Measurements from ENCODE around the gene PROM1. TPM values are rescaled to one million over a fixed set of nuclear protein-coding genes. Genes with fewer than 3 reads are reported as not detected.

Gene PROM1
- total and polyA plus RNA-seq, 9 of the 15 experiments (the other 6 are each of a cell fraction or from before 2014, with no cell fraction given), result 0.05 TPM; not detected in 8

DNA sequence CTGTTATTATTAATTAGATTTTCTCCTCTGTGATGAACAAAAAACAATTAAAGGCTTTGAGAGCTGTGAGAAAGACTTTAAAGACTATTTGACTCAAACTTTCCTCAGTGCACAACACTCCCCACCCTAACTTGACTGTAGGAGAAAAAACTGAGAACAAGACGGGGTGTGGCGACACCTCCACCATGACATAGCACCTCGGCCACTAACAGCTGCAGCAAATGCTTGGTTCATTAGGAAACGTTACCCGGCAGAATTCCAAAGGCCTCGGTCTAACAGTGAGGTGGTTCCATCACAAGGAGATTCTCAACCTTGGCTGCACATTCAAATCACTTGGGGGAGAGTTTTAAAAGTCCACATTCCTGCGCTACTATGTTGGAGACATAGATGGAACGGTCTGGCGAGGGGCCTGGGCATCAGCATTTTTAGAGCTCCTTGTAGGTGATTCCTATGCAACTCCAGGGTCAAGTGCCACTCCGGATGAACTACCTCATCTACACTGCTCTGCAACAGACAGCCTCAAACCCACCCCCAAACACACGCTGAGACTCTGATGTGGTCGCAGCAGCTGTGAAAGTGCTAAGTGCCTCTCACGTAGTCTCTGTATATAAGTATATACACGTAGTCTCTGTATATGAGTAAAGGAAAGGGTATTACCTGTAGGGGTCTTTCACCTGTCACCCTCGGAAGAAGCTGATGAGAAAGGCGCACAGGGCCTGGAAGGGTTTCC lies 121.9 kb downstream of the PROM1 start:
- FAIRE-seq, result no peak
- no peak for TF ChIP-seq ZNF830 (CRISPR knock-in tag; IDR thresholded peaks at IDR 0.05)
- no peak for TF ChIP-seq ZBED1 (IDR thresholded peaks at IDR 0.05)
- no peak for TF ChIP-seq SETDB1 (IDR thresholded peaks at IDR 0.05; ENCODE audit: low read length)
- no peak for TF ChIP-seq SLC30A9 (CRISPR knock-in tag; IDR thresholded peaks at IDR 0.05)
- TF ChIP-seq CEBPB (tag; IDR thresholded peaks at IDR 0.05), result no peak
- TF ChIP-seq HOXB6 (CRISPR knock-in tag; IDR thresholded peaks at IDR 0.05; ENCODE audit: borderline replicate concordance), result no peak
- TF ChIP-seq, protein P1, sequence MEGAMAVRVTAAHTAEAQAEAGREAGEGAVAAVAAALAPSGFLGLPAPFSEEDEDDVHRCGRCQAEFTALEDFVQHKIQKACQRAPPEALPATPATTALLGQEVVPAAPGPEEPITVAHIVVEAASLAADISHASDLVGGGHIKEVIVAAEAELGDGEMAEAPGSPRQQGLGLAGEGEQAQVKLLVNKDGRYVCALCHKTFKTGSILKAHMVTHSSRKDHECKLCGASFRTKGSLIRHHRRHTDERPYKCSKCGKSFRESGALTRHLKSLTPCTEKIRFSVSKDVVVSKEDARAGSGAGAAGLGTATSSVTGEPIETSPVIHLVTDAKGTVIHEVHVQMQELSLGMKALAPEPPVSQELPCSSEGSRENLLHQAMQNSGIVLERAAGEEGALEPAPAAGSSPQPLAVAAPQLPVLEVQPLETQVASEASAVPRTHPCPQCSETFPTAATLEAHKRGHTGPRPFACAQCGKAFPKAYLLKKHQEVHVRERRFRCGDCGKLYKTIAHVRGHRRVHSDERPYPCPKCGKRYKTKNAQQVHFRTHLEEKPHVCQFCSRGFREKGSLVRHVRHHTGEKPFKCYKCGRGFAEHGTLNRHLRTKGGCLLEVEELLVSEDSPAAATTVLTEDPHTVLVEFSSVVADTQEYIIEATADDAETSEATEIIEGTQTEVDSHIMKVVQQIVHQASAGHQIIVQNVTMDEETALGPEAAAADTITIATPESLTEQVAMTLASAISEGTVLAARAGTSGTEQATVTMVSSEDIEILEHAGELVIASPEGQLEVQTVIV (CRISPR knock-in tag; IDR thresholded peaks at IDR 0.05; ENCODE audit: borderline replicate concordance), result no peak
- TF ChIP-seq, protein P2, sequence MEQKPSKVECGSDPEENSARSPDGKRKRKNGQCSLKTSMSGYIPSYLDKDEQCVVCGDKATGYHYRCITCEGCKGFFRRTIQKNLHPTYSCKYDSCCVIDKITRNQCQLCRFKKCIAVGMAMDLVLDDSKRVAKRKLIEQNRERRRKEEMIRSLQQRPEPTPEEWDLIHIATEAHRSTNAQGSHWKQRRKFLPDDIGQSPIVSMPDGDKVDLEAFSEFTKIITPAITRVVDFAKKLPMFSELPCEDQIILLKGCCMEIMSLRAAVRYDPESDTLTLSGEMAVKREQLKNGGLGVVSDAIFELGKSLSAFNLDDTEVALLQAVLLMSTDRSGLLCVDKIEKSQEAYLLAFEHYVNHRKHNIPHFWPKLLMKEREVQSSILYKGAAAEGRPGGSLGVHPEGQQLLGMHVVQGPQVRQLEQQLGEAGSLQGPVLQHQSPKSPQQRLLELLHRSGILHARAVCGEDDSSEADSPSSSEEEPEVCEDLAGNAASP (IDR thresholded peaks at IDR 0.05), result no peak
- TF ChIP-seq MAZ (CRISPR knock-in tag; conservative IDR thresholded peaks at IDR 0.05 in 1 of 2, IDR thresholded peaks at IDR 0.05 in 1 of 2), result no peak
- no peak for TF ChIP-seq NFRKB (IDR thresholded peaks at IDR 0.05; ENCODE audit: low read depth)
- no peak for TF ChIP-seq NFIC (IDR thresholded peaks at IDR 0.05)
- TF ChIP-seq, protein P3, sequence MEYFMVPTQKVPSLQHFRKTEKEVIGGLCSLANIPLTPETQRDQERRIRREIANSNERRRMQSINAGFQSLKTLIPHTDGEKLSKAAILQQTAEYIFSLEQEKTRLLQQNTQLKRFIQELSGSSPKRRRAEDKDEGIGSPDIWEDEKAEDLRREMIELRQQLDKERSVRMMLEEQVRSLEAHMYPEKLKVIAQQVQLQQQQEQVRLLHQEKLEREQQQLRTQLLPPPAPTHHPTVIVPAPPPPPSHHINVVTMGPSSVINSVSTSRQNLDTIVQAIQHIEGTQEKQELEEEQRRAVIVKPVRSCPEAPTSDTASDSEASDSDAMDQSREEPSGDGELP (CRISPR knock-in tag; IDR thresholded peaks at IDR 0.05; ENCODE audit: borderline replicate concordance), result no peak
- TF ChIP-seq, protein P4, sequence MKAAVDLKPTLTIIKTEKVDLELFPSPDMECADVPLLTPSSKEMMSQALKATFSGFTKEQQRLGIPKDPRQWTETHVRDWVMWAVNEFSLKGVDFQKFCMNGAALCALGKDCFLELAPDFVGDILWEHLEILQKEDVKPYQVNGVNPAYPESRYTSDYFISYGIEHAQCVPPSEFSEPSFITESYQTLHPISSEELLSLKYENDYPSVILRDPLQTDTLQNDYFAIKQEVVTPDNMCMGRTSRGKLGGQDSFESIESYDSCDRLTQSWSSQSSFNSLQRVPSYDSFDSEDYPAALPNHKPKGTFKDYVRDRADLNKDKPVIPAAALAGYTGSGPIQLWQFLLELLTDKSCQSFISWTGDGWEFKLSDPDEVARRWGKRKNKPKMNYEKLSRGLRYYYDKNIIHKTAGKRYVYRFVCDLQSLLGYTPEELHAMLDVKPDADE (conservative IDR thresholded peaks at IDR 0.05; ENCODE audit: control insufficient read depth, low read depth, low read length), result no peak
- no peak for TF ChIP-seq MTA3 (IDR thresholded peaks at IDR 0.05; ENCODE audit: borderline replicate concordance)
- no peak for TF ChIP-seq ZNF699 (CRISPR knock-in tag; IDR thresholded peaks at IDR 0.05; ENCODE audit: insufficient replicate concordance)
- no peak for TF ChIP-seq DPF2 (IDR thresholded peaks at IDR 0.05)
- TF ChIP-seq HNRNPL (IDR thresholded peaks at IDR 0.05; ENCODE audit: low read depth, low read length), result no peak

More for the DNA sequence above, 121.9 kb downstream of the PROM1 start:
- peaks cover 0 to 5% of the 10 kb centered on the region in 2 experiments; a peak in 1 of 5 replicates for H3K4me1 ChIP-seq (replicated peaks in 1 of 2; ENCODE audit: control insufficient read depth in 2 of 2, insufficient read depth in 2 of 2, low read length in 2 of 2)
- H3K4me3 ChIP-seq, result no peak overlapping the region
- no TSS peak for BruUV-seq (replicated peaks)
- H3K9me1 ChIP-seq (ENCODE audit: control insufficient read depth, insufficient read depth, low read length), result no peaks in the 10 kb centered on the region
- H3K79me2 ChIP-seq (ENCODE audit: control insufficient read depth, insufficient read depth, low read length), result no peaks in the 10 kb centered on the region
- H3K9ac ChIP-seq (ENCODE audit: insufficient read depth in 1 of 2, low read depth in 2 of 2, low read length in 2 of 2), result no peak overlapping the region
- H3K36me3 ChIP-seq (ENCODE audit: control insufficient read depth, insufficient read depth, low read length), result no peaks in the 10 kb centered on the region
- H3K27me3 ChIP-seq (ENCODE audit: control insufficient read depth in 2 of 2, insufficient read depth in 2 of 2, low read length in 2 of 2), result peaks cover 0 to 11% of the 10 kb centered on the region in 2 experiments; a peak in 3 of 5 replicates
- H3K27ac ChIP-seq (ENCODE audit: extremely low read depth, low read depth, low read length), result no peak overlapping the region
- no peak overlapping the region for H3K4me2 ChIP-seq (ENCODE audit: insufficient read depth, low read length)
- DNase-seq (ENCODE audit: extremely low read depth in 1 of 4, low spot score in 3 of 4), result no peak
- intact Hi-C loops (cut with micrococcal nuclease) (loop anchor here (5.0 kb wide), 1 partner anchor 40 kb away; no protein-coding TSS in a partner anchor), in situ Hi-C loops (cut with MboI) (no loop called here)
- H4K20me1 ChIP-seq (replicated peaks; ENCODE audit: control insufficient read depth, insufficient read depth, low read length), result no peaks in the 10 kb centered on the region
- ChIA-PET CTCF (ENCODE audit: low intra/inter-chr PET ratio) (no interaction called here), POLR2A (no interaction called here)
- 1% methylated on average over 16 of the region's 16 CpGs for WGBS (ENCODE audit: insufficient coverage, low coverage, missing lambda C conversion rate)
- no peak for ATAC-seq
- H2AFZ ChIP-seq (ENCODE audit: low read depth, low read length), result no peak overlapping the region
- H3K9me3 ChIP-seq (replicated peaks; ENCODE audit: control insufficient read depth, insufficient read depth, low read depth, low read length), result no peaks in the 10 kb centered on the region

All from K562 (cell line).